Progenitor cell of endocrine pancreas (in vitro differentiated cells): ENCODE measurements around the gene NPAS1. TPM values are rescaled to one million over a fixed set of nuclear protein-coding genes. Genes with fewer than 3 reads are reported as not detected.
"Not testable (repeated sequence)": the region's sequence is repeated elsewhere in the genome, so short reads cannot be mapped to it uniquely, and the experiment has no call there.

ENCODE experiments used
- DNase-seq: peaks from one replicate; pipeline ENCODE4 v3.0.0; 2021; ENCODE audit warnings: low spot score; ENCODE audit not compliant: unreplicated experiment
- H3K27ac Mint-ChIP-seq: 2 replicates; pipeline ENCODE4 v1.8.0; 2021; ENCODE audit warnings: mild to moderate bottlenecking, moderate library complexity, mixed read lengths
- H3K27me3 Mint-ChIP-seq: 2 replicates; pipeline ENCODE4 v1.8.0; 2021; ENCODE audit warnings: mixed read lengths
- H3K36me3 Mint-ChIP-seq: 2 replicates; pipeline ENCODE4 v1.8.0; 2022; ENCODE audit warnings: mixed read lengths; ENCODE audit not compliant: insufficient read depth
- H3K4me1 Mint-ChIP-seq: 2 replicates; pipeline ENCODE4 v1.8.0; 2021; ENCODE audit warnings: low read depth, mixed read lengths
- H3K4me3 Mint-ChIP-seq: 2 replicates; pipeline ENCODE4 v1.8.0; 2021; ENCODE audit warnings: low read depth, mild to moderate bottlenecking, moderate library complexity, mixed read lengths
- H3K9me3 Mint-ChIP-seq: 2 replicates; pipeline ENCODE4 v1.8.0; 2021; ENCODE audit warnings: low read depth, mixed read lengths
- total RNA-seq: library from RNA; stranded (reverse); gene quantifications from 2 replicates; pipeline ENCODE4 v1.2.1, GENCODE V29; 2021
- TF ChIP-seq, protein P1 (sequence below): fragments of 200-600 bp; sonication (generic); IDR thresholded peaks from one replicate; pipeline ENCODE4 v1.5.0; 2021; ENCODE audit warnings: antibody characterized with exemption, mild to moderate bottlenecking; ENCODE audit not compliant: unreplicated experiment

Gene NPAS1
- total RNA-seq, 1 donor from 2014 or later: 2.4 TPM

DNA sequence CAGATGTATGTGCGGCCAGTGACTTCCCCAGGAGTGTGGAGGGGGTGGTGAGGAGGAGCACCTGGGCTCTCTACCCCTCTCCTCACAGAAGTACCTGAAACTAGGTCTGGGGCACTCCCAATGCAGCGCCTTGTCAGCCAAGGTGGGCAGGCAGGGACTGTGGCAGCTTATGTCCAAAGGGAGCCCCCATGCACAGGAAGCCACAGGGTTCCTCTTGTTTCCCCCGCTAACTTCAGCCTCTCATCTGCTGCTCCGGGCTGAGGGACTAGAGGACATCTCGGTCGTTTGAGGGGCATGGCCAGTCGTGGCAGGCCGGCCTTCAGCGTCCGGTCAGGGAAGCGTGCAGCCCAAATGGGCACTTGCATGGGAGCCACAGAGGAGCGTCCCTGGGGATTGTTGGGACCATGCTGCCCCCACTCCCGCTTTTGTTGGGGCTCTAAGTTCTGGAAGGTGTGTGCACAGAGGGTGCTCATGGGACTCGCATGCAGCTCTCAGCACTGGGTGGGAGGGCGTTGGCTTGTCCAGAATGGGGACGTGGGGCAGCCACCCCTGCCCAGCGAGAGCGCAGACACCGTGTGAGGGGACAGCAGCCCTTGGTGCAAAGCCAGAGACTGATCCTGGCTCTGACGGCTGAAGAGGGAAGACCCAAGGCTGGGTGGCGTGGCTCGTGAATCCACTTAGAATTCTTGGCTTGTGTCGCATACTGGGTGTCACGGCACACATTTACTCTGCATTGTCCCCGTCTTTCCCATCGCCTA is 16.6 kb upstream of the NPAS1 start:
- no peak for DNase-seq
- no peak overlapping the region for H3K27ac Mint-ChIP-seq
- H3K4me3 Mint-ChIP-seq: no peak overlapping the region
- TF ChIP-seq, protein P1, sequence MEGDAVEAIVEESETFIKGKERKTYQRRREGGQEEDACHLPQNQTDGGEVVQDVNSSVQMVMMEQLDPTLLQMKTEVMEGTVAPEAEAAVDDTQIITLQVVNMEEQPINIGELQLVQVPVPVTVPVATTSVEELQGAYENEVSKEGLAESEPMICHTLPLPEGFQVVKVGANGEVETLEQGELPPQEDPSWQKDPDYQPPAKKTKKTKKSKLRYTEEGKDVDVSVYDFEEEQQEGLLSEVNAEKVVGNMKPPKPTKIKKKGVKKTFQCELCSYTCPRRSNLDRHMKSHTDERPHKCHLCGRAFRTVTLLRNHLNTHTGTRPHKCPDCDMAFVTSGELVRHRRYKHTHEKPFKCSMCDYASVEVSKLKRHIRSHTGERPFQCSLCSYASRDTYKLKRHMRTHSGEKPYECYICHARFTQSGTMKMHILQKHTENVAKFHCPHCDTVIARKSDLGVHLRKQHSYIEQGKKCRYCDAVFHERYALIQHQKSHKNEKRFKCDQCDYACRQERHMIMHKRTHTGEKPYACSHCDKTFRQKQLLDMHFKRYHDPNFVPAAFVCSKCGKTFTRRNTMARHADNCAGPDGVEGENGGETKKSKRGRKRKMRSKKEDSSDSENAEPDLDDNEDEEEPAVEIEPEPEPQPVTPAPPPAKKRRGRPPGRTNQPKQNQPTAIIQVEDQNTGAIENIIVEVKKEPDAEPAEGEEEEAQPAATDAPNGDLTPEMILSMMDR: no peak
- no peaks in the 10 kb centered on the region for H3K9me3 Mint-ChIP-seq
- H3K27me3 Mint-ChIP-seq: no peaks in the 10 kb centered on the region
- H3K4me1 Mint-ChIP-seq: peaks cover 1% of the 10 kb centered on the region
- peaks cover 8% of the 10 kb centered on the region for H3K36me3 Mint-ChIP-seq

DNA sequence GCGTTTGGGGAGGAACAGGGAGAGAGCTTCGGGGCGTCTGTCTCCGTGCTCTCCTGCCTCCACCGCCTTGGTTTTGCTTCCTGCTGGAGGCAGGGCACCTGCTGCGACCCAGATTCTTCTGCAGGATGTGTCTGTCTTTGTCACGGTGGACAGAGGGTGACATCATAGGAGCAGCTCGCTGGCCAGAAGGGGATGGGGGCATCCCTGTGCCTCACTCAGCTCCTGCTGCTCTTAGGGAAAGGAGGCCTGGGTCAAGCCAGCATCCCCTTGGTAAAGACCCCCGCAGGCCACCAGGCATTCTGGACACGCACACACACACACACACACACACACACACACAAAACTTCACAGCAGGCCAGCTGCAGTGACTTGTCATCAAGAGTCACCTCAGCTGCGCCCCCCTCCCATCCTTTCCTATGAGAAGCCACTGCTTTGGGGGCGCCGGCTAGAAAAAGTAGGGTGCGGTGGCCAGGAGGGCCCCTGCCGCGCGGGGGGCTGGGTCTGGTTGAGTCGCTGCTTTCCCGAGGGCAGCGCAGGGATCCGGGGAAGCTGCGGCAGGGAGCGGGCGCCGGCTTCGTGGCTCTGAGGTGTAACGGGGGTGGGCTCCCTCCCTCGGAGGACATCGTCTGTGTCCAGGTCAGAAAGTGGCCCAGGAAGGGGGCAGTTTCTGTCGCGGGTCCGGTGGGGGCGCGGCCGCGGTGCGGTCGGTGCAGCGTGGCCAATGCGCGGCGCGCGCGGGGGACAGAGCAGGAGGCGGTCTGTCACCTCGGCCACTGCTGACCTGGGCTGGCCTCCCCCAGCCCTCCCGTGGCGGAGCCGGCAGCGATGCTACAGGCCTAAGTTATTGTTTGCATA is 15.8 kb upstream of the NPAS1 start:
- TF ChIP-seq, protein P1: no peak
- Mint-ChIP-seq H3K27me3 (no peaks in the 10 kb centered on the region), H3K4me3 (no peak overlapping the region), H3K36me3 (peaks cover 6% of the 10 kb centered on the region), H3K27ac (no peak overlapping the region), H3K9me3 (no peaks in the 10 kb centered on the region), H3K4me1 (peaks cover 1% of the 10 kb centered on the region)
- no peak for DNase-seq

DNA sequence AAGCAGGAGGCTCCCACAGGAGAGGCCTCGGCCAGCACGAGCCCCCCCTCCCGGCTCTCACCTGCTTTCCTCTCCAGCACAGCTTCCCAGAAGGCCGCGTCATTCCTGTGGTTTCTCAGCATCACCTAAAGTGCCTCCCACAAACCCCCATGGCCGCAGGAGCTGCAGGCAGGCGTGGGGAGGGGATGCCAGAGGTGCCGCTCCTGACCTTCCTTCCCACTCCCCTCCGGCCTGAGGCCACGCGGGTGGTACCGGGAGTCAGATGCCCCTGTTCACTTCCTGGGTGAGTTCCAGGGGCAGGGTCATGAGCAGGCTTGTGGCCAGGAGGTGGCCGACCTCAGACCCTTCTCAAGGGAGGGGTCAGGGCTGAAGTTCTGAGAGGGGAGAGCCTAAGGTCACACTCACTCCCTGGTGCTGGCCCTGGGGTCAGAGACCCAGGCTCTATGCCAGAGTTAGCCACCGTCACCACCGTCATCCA is 14.4 kb upstream of the NPAS1 start:
- TF ChIP-seq, protein P1: no peak
- Mint-ChIP-seq H3K27ac (no peak overlapping the region), H3K4me3 (no peak overlapping the region), H3K36me3 (peaks cover 6% of the 10 kb centered on the region), H3K27me3 (no peaks in the 10 kb centered on the region), H3K9me3 (no peaks in the 10 kb centered on the region), H3K4me1 (peaks cover 1% of the 10 kb centered on the region)
- no peak for DNase-seq

DNA sequence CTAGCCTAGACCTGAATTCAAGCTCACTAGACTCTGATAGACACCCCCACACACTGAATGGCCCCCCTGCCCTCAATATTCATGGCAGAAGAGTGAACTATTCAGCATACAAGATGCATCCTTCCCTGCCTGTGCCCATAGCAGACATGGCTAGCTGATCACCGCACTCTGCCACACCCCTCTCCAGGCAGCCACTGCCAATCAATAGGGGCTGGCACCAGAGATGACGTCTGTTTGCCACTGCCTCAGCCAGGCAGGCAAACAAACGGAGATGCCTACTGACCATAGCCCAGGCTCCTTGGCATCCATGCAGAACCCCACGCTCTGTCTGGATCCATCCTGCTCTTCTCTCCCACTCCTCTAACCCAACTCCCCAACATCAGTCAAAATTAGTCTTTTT is 13.8 kb upstream of the NPAS1 start:
- Mint-ChIP-seq H3K27ac (peak overlapping the region; percentile 85), H3K4me3 (no peak overlapping the region)
- DNase-seq: no peak

DNA sequence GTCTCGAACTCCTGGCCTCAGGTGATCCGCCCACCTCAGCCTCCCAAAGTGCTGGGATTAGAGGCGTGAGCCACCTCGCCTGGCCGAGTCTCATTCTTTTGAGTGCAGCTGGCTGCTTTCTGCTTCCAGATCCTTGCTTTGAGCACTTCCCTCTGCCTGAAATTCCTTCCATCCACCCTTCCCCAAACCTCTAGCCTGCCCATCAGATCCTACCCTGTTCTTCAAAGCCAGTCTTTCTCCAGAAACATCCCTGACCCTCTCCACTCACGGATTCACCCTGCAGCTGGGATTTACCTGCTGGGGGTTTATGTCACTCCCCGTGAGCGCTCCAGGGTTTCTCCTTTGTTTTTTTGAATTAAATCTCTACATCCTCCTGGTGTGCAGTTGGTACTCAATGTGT is 13.1 kb upstream of the NPAS1 start:
- H3K27me3 Mint-ChIP-seq: no peaks in the 10 kb centered on the region
- H3K36me3 Mint-ChIP-seq: peaks cover 5% of the 10 kb centered on the region
- H3K27ac Mint-ChIP-seq: no peak overlapping the region
- H3K4me1 Mint-ChIP-seq: peaks cover 1% of the 10 kb centered on the region
- H3K4me3 Mint-ChIP-seq: no peak overlapping the region
- no peak for DNase-seq
- TF ChIP-seq, protein P1: no peak
- no peaks in the 10 kb centered on the region for H3K9me3 Mint-ChIP-seq

More for the DNA sequence above, 13.8 kb upstream of the NPAS1 start:
- TF ChIP-seq, protein P1: no peak
- Mint-ChIP-seq H3K27me3 (no peaks in the 10 kb centered on the region), H3K9me3 (no peaks in the 10 kb centered on the region), H3K4me1 (peaks cover 1% of the 10 kb centered on the region), H3K36me3 (peaks cover 6% of the 10 kb centered on the region)

DNA sequence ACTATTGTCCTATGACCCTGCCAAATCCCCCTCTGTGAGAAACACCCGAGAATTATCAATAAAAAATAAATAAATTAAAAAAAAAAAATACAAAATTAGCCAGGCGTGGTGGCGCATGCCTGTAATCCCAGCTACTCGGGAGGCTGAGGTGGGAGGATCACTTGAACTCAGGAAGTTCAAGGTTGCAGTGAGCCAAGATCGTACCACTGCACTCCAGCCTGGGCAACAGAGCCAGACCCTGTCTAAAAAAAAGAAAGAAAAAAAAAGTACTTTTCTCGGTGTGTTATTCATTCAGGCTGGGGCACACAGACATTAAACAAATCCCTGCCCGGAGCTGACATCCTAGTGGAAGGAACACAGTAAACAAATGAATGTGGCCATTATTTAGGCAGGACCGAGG is 9.1 kb upstream of the NPAS1 start:
- H3K27me3 Mint-ChIP-seq: peaks cover 13% of the 10 kb centered on the region
- H3K27ac Mint-ChIP-seq, H3K9me3 Mint-ChIP-seq, H3K4me3 Mint-ChIP-seq, DNase-seq, H3K36me3 Mint-ChIP-seq, H3K4me1 Mint-ChIP-seq: not testable (repeated sequence)
